ENCODE results near the gene HPN.

HPN gene

DNA sequence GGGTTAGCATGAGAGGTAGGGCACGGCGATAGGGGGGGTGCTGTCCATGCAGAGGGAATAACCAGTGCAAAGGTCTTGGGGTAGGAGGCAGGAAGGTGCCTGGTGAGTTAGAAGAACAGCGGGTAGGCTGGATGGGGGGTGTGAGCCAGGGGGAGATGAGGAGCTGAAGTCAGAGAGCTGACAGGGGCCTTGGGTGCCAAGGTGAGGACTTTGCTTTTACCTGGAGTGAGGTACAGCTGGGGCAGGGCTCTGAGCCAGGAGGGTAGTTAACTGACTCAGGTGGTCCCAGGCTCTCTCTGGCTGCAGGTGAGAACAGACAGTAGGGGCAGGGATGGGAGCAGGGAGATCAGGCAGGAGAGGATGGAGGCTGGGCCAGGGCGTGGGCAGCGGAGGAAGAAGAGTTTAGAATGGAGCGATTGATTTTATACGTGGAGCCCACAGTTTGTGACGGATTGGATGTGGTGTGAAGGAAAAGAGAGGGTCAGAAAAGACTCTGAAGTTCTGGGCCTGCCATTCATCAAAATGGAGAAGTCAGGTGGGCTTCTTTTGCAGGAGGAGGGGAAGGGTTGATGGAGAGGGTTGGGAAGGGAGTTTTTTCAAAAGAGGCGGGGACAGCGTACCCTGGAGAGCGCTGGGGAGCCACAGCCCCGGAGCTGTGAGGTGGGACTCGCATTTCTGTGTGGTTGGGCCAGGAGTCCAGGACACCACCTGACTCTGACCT, 42.6 kb upstream of the HPN start:
- no peak for DNase-seq (ENCODE audit: low read depth in 2 of 2)
- H3K4me3 ChIP-seq (replicated peaks in 1 of 2; ENCODE audit: low read depth in 2 of 2, low read length in 2 of 2): peak overlapping the region; percentile 49 to 82

DNA sequence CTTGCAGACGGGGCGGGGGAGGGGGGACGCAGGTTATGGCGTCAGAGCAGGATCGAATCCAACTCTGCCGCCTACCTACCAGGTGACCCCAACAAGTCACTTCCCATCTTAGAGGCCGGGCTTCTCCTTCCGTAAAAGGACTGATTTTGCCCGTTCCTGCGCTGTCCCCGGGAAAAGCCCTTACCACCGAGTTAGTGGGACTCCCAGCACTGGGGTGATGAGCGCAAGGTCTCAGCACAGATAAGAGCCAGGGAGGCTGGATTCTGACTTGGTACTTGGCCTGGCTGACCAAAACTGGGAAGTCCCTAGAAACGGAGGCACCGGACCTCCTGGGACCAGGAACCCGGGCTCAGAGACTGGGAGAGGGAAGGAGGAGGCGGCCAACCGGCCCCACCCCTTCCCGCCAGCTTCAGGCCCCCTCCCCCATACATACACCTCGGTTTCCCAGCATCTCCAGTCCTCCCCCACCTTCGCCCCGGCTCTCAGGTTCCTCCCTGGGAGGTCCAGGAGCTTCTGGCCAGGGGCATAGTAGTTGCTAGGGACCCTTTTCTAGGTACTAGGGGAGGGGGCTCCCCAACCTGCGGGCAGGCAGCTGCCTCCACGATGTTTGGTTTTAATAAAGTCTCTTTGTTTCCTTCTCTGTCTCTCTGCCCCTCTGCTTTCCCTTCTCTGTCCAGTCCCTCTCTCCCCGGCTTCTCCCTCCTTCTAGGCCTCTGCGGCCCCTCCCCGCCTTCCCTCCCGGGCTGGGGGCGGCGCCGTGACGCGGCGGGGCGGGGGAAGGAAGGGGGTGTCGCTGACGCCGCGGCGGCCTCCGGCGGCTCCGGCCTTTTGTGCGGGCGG, 41.8 kb upstream of the HPN start, which contains the start of gene GRAMD1A:
Gene GRAMD1A (plus strand): TSS at position 826 of the 840 bp plus-strand sequence. CDS start 156 bp downstream, outside the sequence.
- peak within 1 kb of the TSS; percentile 73 to 82 for H3K4me3 ChIP-seq (replicated peaks in 1 of 2; ENCODE audit: low read depth in 2 of 2, low read length in 2 of 2)
- TF ChIP-seq, protein P1, sequence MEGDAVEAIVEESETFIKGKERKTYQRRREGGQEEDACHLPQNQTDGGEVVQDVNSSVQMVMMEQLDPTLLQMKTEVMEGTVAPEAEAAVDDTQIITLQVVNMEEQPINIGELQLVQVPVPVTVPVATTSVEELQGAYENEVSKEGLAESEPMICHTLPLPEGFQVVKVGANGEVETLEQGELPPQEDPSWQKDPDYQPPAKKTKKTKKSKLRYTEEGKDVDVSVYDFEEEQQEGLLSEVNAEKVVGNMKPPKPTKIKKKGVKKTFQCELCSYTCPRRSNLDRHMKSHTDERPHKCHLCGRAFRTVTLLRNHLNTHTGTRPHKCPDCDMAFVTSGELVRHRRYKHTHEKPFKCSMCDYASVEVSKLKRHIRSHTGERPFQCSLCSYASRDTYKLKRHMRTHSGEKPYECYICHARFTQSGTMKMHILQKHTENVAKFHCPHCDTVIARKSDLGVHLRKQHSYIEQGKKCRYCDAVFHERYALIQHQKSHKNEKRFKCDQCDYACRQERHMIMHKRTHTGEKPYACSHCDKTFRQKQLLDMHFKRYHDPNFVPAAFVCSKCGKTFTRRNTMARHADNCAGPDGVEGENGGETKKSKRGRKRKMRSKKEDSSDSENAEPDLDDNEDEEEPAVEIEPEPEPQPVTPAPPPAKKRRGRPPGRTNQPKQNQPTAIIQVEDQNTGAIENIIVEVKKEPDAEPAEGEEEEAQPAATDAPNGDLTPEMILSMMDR (IDR thresholded peaks at IDR 0.05; ENCODE audit: low read depth, low read length): no peak
- DNase-seq (ENCODE audit: low read depth in 2 of 2): peak; percentile 86 to 96

More for the DNA sequence above, 42.6 kb upstream of the HPN start:
- TF ChIP-seq, protein P1 (IDR thresholded peaks at IDR 0.05; ENCODE audit: low read depth, low read length): no peak

DNA sequence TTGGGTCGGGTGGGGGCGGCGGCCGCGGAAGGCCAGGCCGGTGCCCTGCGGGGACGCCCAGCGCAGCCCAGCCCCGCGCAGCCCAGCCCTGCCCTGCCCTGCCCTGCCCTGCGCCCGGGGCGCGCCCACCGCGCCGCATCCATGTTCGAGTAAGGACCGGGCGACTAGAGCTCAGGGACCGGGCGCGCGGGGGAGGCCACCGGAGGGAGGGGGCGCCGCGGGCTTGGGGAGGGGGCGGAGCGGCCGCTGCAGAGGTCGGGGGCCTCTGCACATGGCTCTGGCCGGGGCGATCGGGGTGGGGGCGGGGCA, 41.2 kb upstream of the HPN start:
- no peak for DNase-seq (ENCODE audit: low read depth in 2 of 2)
- H3K4me3 ChIP-seq (replicated peaks in 1 of 2; ENCODE audit: low read depth in 2 of 2, low read length in 2 of 2): peak overlapping the region; percentile 73 to 82
- TF ChIP-seq, protein P1 (IDR thresholded peaks at IDR 0.05; ENCODE audit: low read depth, low read length): no peak

DNA sequence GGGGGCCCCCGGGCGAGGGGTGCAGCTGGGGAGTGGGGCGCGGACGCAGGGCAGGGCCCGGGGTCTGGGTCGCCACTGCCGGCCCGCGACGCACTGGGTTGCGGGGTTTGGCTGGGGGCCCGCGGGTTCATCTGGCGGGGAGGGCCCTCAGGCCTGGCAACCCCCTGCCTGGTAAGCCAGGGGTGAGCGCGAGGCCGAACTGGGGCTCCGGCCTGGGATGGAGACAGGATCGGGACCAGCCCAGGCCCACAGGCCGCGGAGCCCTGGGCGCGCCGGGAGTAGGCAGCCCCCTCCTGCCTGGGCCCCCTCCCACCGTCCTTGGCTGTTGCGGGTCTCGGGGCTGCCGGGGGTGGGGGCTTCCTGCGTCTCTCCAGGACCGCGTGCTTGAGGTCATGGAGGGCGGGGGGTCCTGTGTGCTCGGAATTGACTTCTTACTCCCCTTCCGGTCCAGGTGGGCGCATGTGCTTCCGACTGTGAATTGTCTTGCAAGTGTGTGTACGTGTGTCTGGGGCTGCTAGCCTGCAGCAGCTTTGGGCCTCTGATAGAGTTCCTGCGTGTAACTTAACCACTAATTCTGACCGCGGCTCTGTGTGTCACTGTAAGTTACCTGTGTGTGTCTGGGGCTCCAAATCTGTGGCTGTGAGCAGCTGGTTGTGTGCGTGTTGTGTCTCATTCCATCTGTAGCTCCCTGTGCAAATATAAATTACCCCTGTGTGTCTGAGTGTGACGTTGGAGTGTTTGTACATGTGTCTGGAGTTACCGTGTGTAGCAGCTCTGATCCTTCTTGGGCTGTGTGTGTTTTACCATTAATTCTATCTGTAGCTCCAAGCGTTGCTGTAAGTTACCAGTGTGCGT, 40.6 kb upstream of the HPN start:
- TF ChIP-seq, protein P1 (IDR thresholded peaks at IDR 0.05; ENCODE audit: low read depth, low read length): no peak
- H3K4me3 ChIP-seq (replicated peaks in 1 of 2; ENCODE audit: low read depth in 2 of 2, low read length in 2 of 2): peak overlapping the region; percentile 73 to 82
- peak; percentile 49 to 52 for DNase-seq (ENCODE audit: low read depth in 2 of 2)

DNA sequence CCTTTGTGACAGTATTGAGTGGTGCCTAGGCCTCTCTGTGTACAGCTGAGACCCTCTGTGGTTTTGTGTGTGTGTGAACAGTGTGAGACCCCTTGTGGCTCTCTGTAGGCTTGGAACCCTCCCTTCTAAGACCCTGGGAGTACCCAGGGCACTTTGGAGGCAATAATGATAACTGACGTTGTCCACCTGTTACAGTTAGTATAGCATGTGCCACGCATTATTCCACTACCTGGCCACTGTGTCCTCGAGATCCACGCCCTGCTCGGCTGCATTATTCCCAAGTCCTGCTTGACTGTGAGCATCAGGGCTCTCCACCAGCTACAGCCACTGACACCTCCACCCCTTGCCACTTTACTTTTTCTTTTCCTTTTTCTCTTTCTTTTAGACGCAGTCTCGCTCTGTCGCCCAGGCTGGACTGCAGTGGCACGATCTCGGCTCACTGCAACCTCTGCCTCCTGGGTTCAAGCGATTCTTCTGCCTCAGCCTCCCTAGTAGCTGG, 39.4 kb upstream of the HPN start:
- H3K4me3 ChIP-seq (replicated peaks in 1 of 2; ENCODE audit: low read depth in 2 of 2, low read length in 2 of 2): peak overlapping the region; percentile 73 to 82
- TF ChIP-seq, protein P1 (IDR thresholded peaks at IDR 0.05; ENCODE audit: low read depth, low read length): no peak
- no peak for DNase-seq (ENCODE audit: low read depth in 2 of 2)

DNA sequence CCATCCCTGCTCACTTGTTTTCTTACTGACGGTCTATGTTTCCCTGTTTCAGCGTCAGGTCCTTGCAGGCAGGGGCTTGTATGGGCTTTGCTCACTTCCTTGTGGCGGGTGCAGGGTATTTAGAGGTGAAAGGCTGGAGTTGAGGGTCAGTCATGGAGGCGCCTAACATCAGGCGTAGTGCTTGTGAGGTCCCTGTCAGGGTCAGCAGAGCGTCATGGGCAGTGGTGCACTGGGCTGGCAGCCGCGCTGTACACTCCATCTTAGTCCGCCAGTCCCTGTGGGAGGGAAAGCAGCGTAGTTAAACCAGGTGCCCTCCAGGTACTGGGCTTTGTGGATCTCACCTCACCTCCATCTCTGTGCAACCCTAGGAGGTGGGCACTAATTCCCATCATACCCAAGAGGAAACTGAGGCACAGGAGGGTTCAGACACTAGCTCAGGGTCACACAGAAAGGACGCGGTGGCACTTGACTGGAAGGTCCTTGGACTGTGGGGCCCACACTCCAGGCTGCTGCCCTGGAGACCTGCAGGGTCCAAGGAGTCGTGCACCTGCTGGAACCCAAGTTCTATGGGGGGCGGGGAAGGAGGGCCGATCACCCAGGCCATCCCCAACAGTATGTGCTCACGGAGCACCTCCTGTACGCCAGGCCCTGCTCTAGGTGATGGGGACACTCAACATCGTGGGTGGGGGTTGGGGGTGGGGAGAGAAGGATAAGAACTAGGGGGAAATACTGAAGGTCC, 36.8 kb upstream of the HPN start:
- no peak overlapping the region for H3K4me3 ChIP-seq (replicated peaks in 1 of 2; ENCODE audit: low read depth in 2 of 2, low read length in 2 of 2)
- TF ChIP-seq, protein P1 (IDR thresholded peaks at IDR 0.05; ENCODE audit: low read depth, low read length): no peak
- DNase-seq (ENCODE audit: low read depth in 2 of 2): no peak

All from cardiac fibroblast (primary cell).